ENCODE data around the gene SMAD7.

The SMAD7 gene

GRCh38 chr18:48959921-48960920 lies 9.5 kb upstream of the SMAD7 start:
- Histone ChIP-seq H3K36me3 (ENCODE audit: insufficient read depth, low read length) (no peaks in the 10 kb centered on the region), H3K9ac (ENCODE audit: low read depth, low read length) (no peak overlapping the region), H3K9me3 (ENCODE audit: control insufficient read depth, insufficient read depth, low read length) (no peaks in the 10 kb centered on the region), H3K4me1 (ENCODE audit: insufficient read depth, low read length) (peaks cover 47% of the 10 kb centered on the region)

GRCh38 chr18:48959551-48959920 lies 8.8 kb upstream of the SMAD7 start:
- no peaks in the 10 kb centered on the region for H3K36me3 ChIP-seq (ENCODE audit: insufficient read depth, low read length)
- H3K4me1 ChIP-seq (ENCODE audit: insufficient read depth, low read length): peaks cover 53% of the 10 kb centered on the region
- H3K9ac ChIP-seq (ENCODE audit: low read depth, low read length): no peak overlapping the region
- H3K9me3 ChIP-seq (ENCODE audit: control insufficient read depth, insufficient read depth, low read length): no peaks in the 10 kb centered on the region

- H3K9me3 ChIP-seq (ENCODE audit: control insufficient read depth, insufficient read depth, low read length): no peaks in the 10 kb centered on the region
- peaks cover 57% of the 10 kb centered on the region for H3K4me1 ChIP-seq (ENCODE audit: insufficient read depth, low read length)
- H3K36me3 ChIP-seq (ENCODE audit: insufficient read depth, low read length): no peaks in the 10 kb centered on the region
- H3K9ac ChIP-seq (ENCODE audit: low read depth, low read length): no peak overlapping the region
Observed at GRCh38 chr18:48958951-48959350, 8.2 kb upstream of the SMAD7 start.

- no peaks in the 10 kb centered on the region for H3K36me3 ChIP-seq (ENCODE audit: insufficient read depth, low read length)
- peaks cover 51% of the 10 kb centered on the region for H3K4me1 ChIP-seq (ENCODE audit: insufficient read depth, low read length)
- H3K9ac ChIP-seq (ENCODE audit: low read depth, low read length): no peak overlapping the region
- no peaks in the 10 kb centered on the region for H3K9me3 ChIP-seq (ENCODE audit: control insufficient read depth, insufficient read depth, low read length)
Observed at GRCh38 chr18:48957616-48958015, 6.9 kb upstream of the SMAD7 start.

GRCh38 chr18:48957136-48957535 lies 6.4 kb upstream of the SMAD7 start:
- Histone ChIP-seq H3K9me3 (ENCODE audit: control insufficient read depth, insufficient read depth, low read length) (no peaks in the 10 kb centered on the region), H3K9ac (ENCODE audit: low read depth, low read length) (no peak overlapping the region), H3K4me1 (ENCODE audit: insufficient read depth, low read length) (peaks cover 46% of the 10 kb centered on the region), H3K36me3 (ENCODE audit: insufficient read depth, low read length) (no peaks in the 10 kb centered on the region)

- Histone ChIP-seq H3K4me1 (ENCODE audit: insufficient read depth, low read length) (peaks cover 46% of the 10 kb centered on the region), H3K9ac (ENCODE audit: low read depth, low read length) (no peak overlapping the region), H3K36me3 (ENCODE audit: insufficient read depth, low read length) (no peaks in the 10 kb centered on the region), H3K9me3 (ENCODE audit: control insufficient read depth, insufficient read depth, low read length) (no peaks in the 10 kb centered on the region)
Observed at GRCh38 chr18:48956356-48956755, 5.6 kb upstream of the SMAD7 start.

- H3K9ac ChIP-seq (ENCODE audit: low read depth, low read length): no peak overlapping the region
- no peaks in the 10 kb centered on the region for H3K9me3 ChIP-seq (ENCODE audit: control insufficient read depth, insufficient read depth, low read length)
- H3K4me1 ChIP-seq (ENCODE audit: insufficient read depth, low read length): peaks cover 44% of the 10 kb centered on the region
- no peaks in the 10 kb centered on the region for H3K36me3 ChIP-seq (ENCODE audit: insufficient read depth, low read length)
Observed at GRCh38 chr18:48955830-48956261, 5.1 kb upstream of the SMAD7 start.

- Histone ChIP-seq H3K9me3 (ENCODE audit: control insufficient read depth, insufficient read depth, low read length) (no peaks in the 10 kb centered on the region), H3K4me1 (ENCODE audit: insufficient read depth, low read length) (peaks cover 38% of the 10 kb centered on the region), H3K9ac (ENCODE audit: low read depth, low read length) (no peak overlapping the region), H3K36me3 (ENCODE audit: insufficient read depth, low read length) (no peaks in the 10 kb centered on the region)
Observed at GRCh38 chr18:48954886-48955819, 4.4 kb upstream of the SMAD7 start.

- H3K4me1 ChIP-seq (ENCODE audit: insufficient read depth, low read length): peaks cover 30% of the 10 kb centered on the region
- H3K9ac ChIP-seq (ENCODE audit: low read depth, low read length): peak overlapping the region; percentile 95
- no peaks in the 10 kb centered on the region for H3K9me3 ChIP-seq (ENCODE audit: control insufficient read depth, insufficient read depth, low read length)
- H3K36me3 ChIP-seq (ENCODE audit: insufficient read depth, low read length): no peaks in the 10 kb centered on the region
Observed at GRCh38 chr18:48953104-48953706, 2.4 kb upstream of the SMAD7 start.

GRCh38 chr18:48952287-48953103 lies 1.7 kb upstream of the SMAD7 start:
- H3K36me3 ChIP-seq (ENCODE audit: insufficient read depth, low read length): no peaks in the 10 kb centered on the region
- H3K9ac ChIP-seq (ENCODE audit: low read depth, low read length): peak overlapping the region; percentile 95
- no peaks in the 10 kb centered on the region; the same call in 1 of the 2 replicates for H3K9me3 ChIP-seq (ENCODE audit: control insufficient read depth, insufficient read depth, low read length)
- peaks cover 36% of the 10 kb centered on the region for H3K4me1 ChIP-seq (ENCODE audit: insufficient read depth, low read length)

- Histone ChIP-seq H3K9me3 (ENCODE audit: control insufficient read depth, insufficient read depth, low read length) (no peaks in the 10 kb centered on the region; the same call in 1 of the 2 replicates), H3K36me3 (ENCODE audit: insufficient read depth, low read length) (no peaks in the 10 kb centered on the region), H3K4me1 (ENCODE audit: insufficient read depth, low read length) (peaks cover 43% of the 10 kb centered on the region), H3K9ac (ENCODE audit: low read depth, low read length) (peak overlapping the region; percentile 95)
Observed at GRCh38 chr18:48951448-48952286, 902 bp upstream of the SMAD7 start.

- H3K9ac ChIP-seq (ENCODE audit: low read depth, low read length): peak overlapping the region; percentile 89
- H3K4me1 ChIP-seq (ENCODE audit: insufficient read depth, low read length): peaks cover 41% of the 10 kb centered on the region
- H3K36me3 ChIP-seq (ENCODE audit: insufficient read depth, low read length): no peaks in the 10 kb centered on the region; the same call in 1 of the 2 replicates
- H3K9me3 ChIP-seq (ENCODE audit: control insufficient read depth, insufficient read depth, low read length): no peaks in the 10 kb centered on the region; the same call in 1 of the 2 replicates
Observed at GRCh38 chr18:48949606-48950535, 894 bp downstream of the SMAD7 start.

Measured in ES-I3 (cell line).